Heart left ventricle (tissue), 16 donors: ENCODE data around the gene TREML4. TPM values are rescaled to one million over a fixed set of nuclear protein-coding genes. Genes with fewer than 3 reads are reported as not detected.

ENCODE experiments used
- ATAC-seq, 4 donors: fragments of 200-7000 bp; cut with Tn5 transposase; one replicate each; pipeline ENCODE4 v1.9.1; 2020 to 2022; ENCODE audit warnings: moderate library complexity in 4 of 4, mild to moderate bottlenecking in 3 of 4, moderate number of reproducible peaks in 1 of 4
- DNase-seq, 5 donors: peaks; one replicate each; pipeline ENCODE4 v3.0.0-alpha.2; 2020
- H3K27ac ChIP-seq, 12 donors: fragments of 200-600 bp; sonication (generic) in 4 of 12; one replicate each; pipeline versions ENCODE4 v1.5.0 to v1.8.0; 2016 to 2022; ENCODE audit warnings: mild to moderate bottlenecking in 2 of 12
- H3K27me3 ChIP-seq, 9 donors: fragments of 200-600 bp; sonication (generic) in 2 of 9; one replicate each; pipeline versions ENCODE4 v1.5.1 to v1.8.0; 2016 to 2022; ENCODE audit warnings: mild to moderate bottlenecking in 3 of 9
- H3K36me3 ChIP-seq, 9 donors: fragments of 200-600 bp; sonication (generic) in 2 of 9; one replicate each; pipeline versions ENCODE4 v1.5.0 to v1.8.0; 2018 to 2022; ENCODE audit warnings: mild to moderate bottlenecking in 2 of 9
- H3K4me1 ChIP-seq, 12 donors: fragments of 200-600 bp; sonication (generic) in 4 of 12; one replicate each; pipeline versions ENCODE4 v1.5.0 to v1.8.0; 2016 to 2022; ENCODE audit warnings: mild to moderate bottlenecking in 3 of 12
- H3K4me3 ChIP-seq, 12 donors: fragments of 200-600 bp; sonication (generic) in 4 of 12; one replicate each; pipeline versions ENCODE4 v1.5.0 to v1.8.0; 2017 to 2022; ENCODE audit warnings: mild to moderate bottlenecking in 9 of 12, moderate library complexity in 4 of 12
- H3K9me3 ChIP-seq, 12 donors: fragments of 200-600 bp; sonication (generic) in 4 of 12; one replicate each; pipeline versions ENCODE4 v1.5.0 to v1.8.0; 2016 to 2022; ENCODE audit warnings: mild to moderate bottlenecking in 1 of 12
- CTCF ChIP-seq, 12 donors: fragments of 200-600 bp; sonication (generic) in 4 of 12; IDR thresholded peaks; one replicate each; pipeline versions ENCODE4 v1.5.0 to v1.8.0; 2018 to 2022; ENCODE audit warnings: antibody characterized with exemption in 12 of 12, mild to moderate bottlenecking in 5 of 12
- POLR2A ChIP-seq, 2 donors: fragments of 450-650 bp; IDR thresholded peaks; one replicate each; pipeline ENCODE4 v1.6.1; 2017; ENCODE audit warnings: antibody characterized with exemption in 2 of 2, mild to moderate bottlenecking in 2 of 2, moderate library complexity in 2 of 2
- whole genome bisulfite sequencing, 4 donors: extraction: QIAGEN DNeasy Blood & Tissue Kit in 2 of 4; methylation state at CpG; one replicate each; pipeline versions ENCODE4 v1.1.5 to v1.1.7; 2013 to 2018; 5-methylcytosine and 5-hydroxymethylcytosine counted together
- intact Hi-C, 10 donors: fragments of 100-400 bp; cut with DNase I; formaldehyde crosslinking; loops; one replicate each; pipeline versions ENCODE4 v1.11.1 to v1.14.2; 2022
- polyA plus RNA-seq, 2 donors: library from polyadenylated mRNA; stranded (reverse); fragments of 200-250 nt; gene quantifications; one replicate each; pipeline ENCODE4 v1.2.3, GENCODE V29; 2013
- total RNA-seq, 9 donors: library from RNA; depleted of rRNA in 2 of 9; stranded (reverse); fragments of >200 nt in 2 of 9; fragmentation: NEBNext Ultra II Directional in 3 of 9; extraction: Animal tissue kit (Norgen Biotek cat#: 25700) in 3 of 9; gene quantifications; one replicate each; pipeline versions ENCODE4 v1.1.0 to v1.2.4, GENCODE V29; 2016 to 2023
- donor health status: ischemic (EF 13 %, LVEDD 7.1; RV severe dilation, severe dysfunction).
- donor health status: healthy with polysubstance abuse.
- donor health status: DM: no; HTN: yes; CAD: no.
- donor health status: DM: no; HTN: no; CAD: no.
- donor health status: ischemic (EF 25% LVEDD 6.9; RV normal size, moderate dysfunction).
- donor health status: ischemic (EF 25% LVEDD 5.7; RV mildly dilated, moderate dysfunction).
- donor health status: healthy.
- donor health status: DM: yes; HTN: yes; CAD: no.
- donor health status: ischemic (EF 35%, LVEDD 5.7; RV mildly dilated, moderate dysfunction).
- donor health status: nonischemic (EF 11% LVEDD 7.7; RV severe dilation, severe dysfunction).
- donor health status: DM: yes; HTN: yes; CAD: no.
- donor health status: PGD.
- donor health status: ischemic (EF 29% LVEDD 5.4; RV normal size, mild dysfunction).
- donor health status: nonischemic (EF 23%, LVEDD 6.1; RV moderate dilation, normal function).

TREML4 gene
- total and polyA plus RNA-seq, 11 donors, result 0.07 TPM; not detected in 10

- Histone ChIP-seq H3K4me3 (no peak overlapping the region), H3K4me1 (peaks cover 0 to 49% (median 0%) of the 10 kb centered on the region in 12 donors), H3K9me3 (no peaks in the 10 kb centered on the region), H3K27ac (peak overlapping the region in 1 of 12 donors; percentile 55), H3K36me3 (no peaks in the 10 kb centered on the region), H3K27me3 (peaks cover 0 to 20% (median 0%) of the 10 kb centered on the region in 9 donors)
- DNase-seq (peak in 4 of 5 donors; percentile 52 to 60 (median 56)), ATAC-seq (peak in 3 of 4 donors; percentile 51 to 70 (median 65))
- 24 to 27% (median 25%) methylated on average over 10 of the region's 10 CpGs for WGBS, 4 donors
- intact Hi-C loops, result loop anchor here in 1 of 10 donors (2.0 kb wide), 1 partner anchor 40 kb away; no protein-coding TSS in a partner anchor
- no peak for TF ChIP-seq POLR2A (IDR thresholded peaks at IDR 0.05)
- peak; percentile 20 to 59 (median 40) for TF ChIP-seq CTCF (IDR thresholded peaks at IDR 0.05)
These were observed 50.7 kb downstream of the TREML4 start for GRCh38 chr6:41278699-41279405.

- WGBS, 4 donors, result 75 to 82% (median 80%) methylated on average over 1 of the region's 1 CpG
- TF ChIP-seq CTCF (IDR thresholded peaks at IDR 0.05) (no peak), POLR2A (IDR thresholded peaks at IDR 0.05) (no peak)
- ATAC-seq, result peak in 2 of 4 donors; percentile 36 to 54
These were observed 52.4 kb downstream of the TREML4 start for GRCh38 chr6:41280381-41281057.

GRCh38 chr6:41283600-41283999 is 55.5 kb downstream of the TREML4 start:
- Histone ChIP-seq H3K9me3 (no peaks in the 10 kb centered on the region), H3K4me3 (no peak overlapping the region), H3K27me3 (peaks cover 0 to 3% (median 0%) of the 10 kb centered on the region in 9 donors), H3K4me1 (peaks cover 0 to 36% (median 2%) of the 10 kb centered on the region in 12 donors), H3K36me3 (no peaks in the 10 kb centered on the region), H3K27ac (no peak overlapping the region)
- intact Hi-C loops, result no loop called here
- WGBS, 4 donors, result 70 to 88% (median 81%) methylated on average over 3 of the region's 3 CpGs
- no peak for TF ChIP-seq POLR2A (IDR thresholded peaks at IDR 0.05)
- TF ChIP-seq CTCF (IDR thresholded peaks at IDR 0.05), result no peak
- ATAC-seq, result no peak
- DNase-seq, result no peak

More at GRCh38 chr6:41280381-41281057, 52.4 kb downstream of the TREML4 start:
- Histone ChIP-seq H3K27me3 (peaks cover 0 to 11% (median 0%) of the 10 kb centered on the region in 9 donors), H3K4me3 (no peak overlapping the region), H3K4me1 (peaks cover 0 to 32% (median 0%) of the 10 kb centered on the region in 12 donors), H3K27ac (peak overlapping the region in 1 of 12 donors; percentile 57), H3K36me3 (no peaks in the 10 kb centered on the region), H3K9me3 (no peaks in the 10 kb centered on the region)
- DNase-seq, result no peak
- intact Hi-C loops, result no loop called here

GRCh38 chr6:41284726-41285125 is 56.6 kb downstream of the TREML4 start:
- 25 to 78% (median 52%) methylated on average over 1 of the region's 1 CpG for WGBS, 4 donors

More at GRCh38 chr6:41284726-41285125, 56.6 kb downstream of the TREML4 start:
- intact Hi-C loops, result no loop called here
- Histone ChIP-seq H3K27me3 (peaks cover 0 to 3% (median 0%) of the 10 kb centered on the region in 9 donors), H3K36me3 (no peaks in the 10 kb centered on the region), H3K4me3 (no peak overlapping the region), H3K9me3 (no peaks in the 10 kb centered on the region), H3K4me1 (peaks cover 0 to 29% (median 0%) of the 10 kb centered on the region in 12 donors), H3K27ac (no peak overlapping the region)
- TF ChIP-seq CTCF (IDR thresholded peaks at IDR 0.05), result no peak
- no peak for TF ChIP-seq POLR2A (IDR thresholded peaks at IDR 0.05)
- DNase-seq (no peak), ATAC-seq (no peak)
